Measurements from ENCODE around the gene LRFN5. TPM values are rescaled to one million over a fixed set of nuclear protein-coding genes. Genes with fewer than 3 reads are reported as not detected.
"Not testable (repeated sequence)": the region's sequence is repeated elsewhere in the genome, so short reads cannot be mapped to it uniquely, and the experiment has no call there.

The LRFN5 gene
- total RNA-seq, 1 donor from 2014 or later = 7.3 TPM

GRCh38 chr14:41586237-41586636 lies 20.4 kb upstream of the LRFN5 start:
- H3K27me3 Mint-ChIP-seq (ENCODE audit: unreplicated experiment) = no peaks in the 10 kb centered on the region
- H3K27ac Mint-ChIP-seq (ENCODE audit: unreplicated experiment) = no peak overlapping the region
- TF ChIP-seq CTCF (IDR thresholded peaks at IDR 0.05; ENCODE audit: partially characterized antibody, unreplicated experiment) = no peak
- no peak overlapping the region for H3K4me3 Mint-ChIP-seq (ENCODE audit: unreplicated experiment)
- H3K9me3 Mint-ChIP-seq (ENCODE audit: unreplicated experiment) = no peaks in the 10 kb centered on the region
- no peak for DNase-seq
- H3K4me1 Mint-ChIP-seq (ENCODE audit: low read depth, unreplicated experiment) = no peaks in the 10 kb centered on the region
- no peaks in the 10 kb centered on the region for H3K36me3 Mint-ChIP-seq (ENCODE audit: unreplicated experiment)

GRCh38 chr14:41597647-41598046 lies 9.0 kb upstream of the LRFN5 start:
- H3K4me3 Mint-ChIP-seq (ENCODE audit: unreplicated experiment) = no peak overlapping the region
- no peaks in the 10 kb centered on the region for H3K9me3 Mint-ChIP-seq (ENCODE audit: unreplicated experiment)
- no peaks in the 10 kb centered on the region for H3K27me3 Mint-ChIP-seq (ENCODE audit: unreplicated experiment)
- no peaks in the 10 kb centered on the region for H3K4me1 Mint-ChIP-seq (ENCODE audit: low read depth, unreplicated experiment)
- no peak for TF ChIP-seq CTCF (IDR thresholded peaks at IDR 0.05; ENCODE audit: partially characterized antibody, unreplicated experiment)
- DNase-seq = no peak
- H3K27ac Mint-ChIP-seq (ENCODE audit: unreplicated experiment) = no peak overlapping the region
- no peaks in the 10 kb centered on the region for H3K36me3 Mint-ChIP-seq (ENCODE audit: unreplicated experiment)

- not testable (repeated sequence) for H3K4me3 Mint-ChIP-seq (ENCODE audit: unreplicated experiment); DNase-seq
Observed at GRCh38 chr14:41599805-41600385, 6.8 kb upstream of the LRFN5 start.

GRCh38 chr14:41604721-41605531 lies 1.8 kb upstream of the LRFN5 start:
- Mint-ChIP-seq H3K4me3 (ENCODE audit: unreplicated experiment) (peak overlapping the region; percentile 82), H3K27me3 (ENCODE audit: unreplicated experiment) (peaks cover 23% of the 10 kb centered on the region), H3K9me3 (ENCODE audit: unreplicated experiment) (peaks cover 17% of the 10 kb centered on the region), H3K36me3 (ENCODE audit: unreplicated experiment) (no peaks in the 10 kb centered on the region), H3K27ac (ENCODE audit: unreplicated experiment) (peak overlapping the region; percentile 12), H3K4me1 (ENCODE audit: low read depth, unreplicated experiment) (peaks cover 11% of the 10 kb centered on the region)
- TF ChIP-seq CTCF (IDR thresholded peaks at IDR 0.05; ENCODE audit: partially characterized antibody, unreplicated experiment) = no peak
- DNase-seq = peak; percentile 87

More at GRCh38 chr14:41599805-41600385, 6.8 kb upstream of the LRFN5 start:
- not testable (repeated sequence) for H3K27ac Mint-ChIP-seq (ENCODE audit: unreplicated experiment); H3K36me3 Mint-ChIP-seq (ENCODE audit: unreplicated experiment); H3K27me3 Mint-ChIP-seq (ENCODE audit: unreplicated experiment); H3K9me3 Mint-ChIP-seq (ENCODE audit: unreplicated experiment); H3K4me1 Mint-ChIP-seq (ENCODE audit: low read depth, unreplicated experiment)

GRCh38 chr14:41605550-41606281 lies 960 bp upstream of the LRFN5 start:
- no peak for TF ChIP-seq CTCF (IDR thresholded peaks at IDR 0.05; ENCODE audit: partially characterized antibody, unreplicated experiment)
- peak overlapping the region; percentile 12 for H3K27ac Mint-ChIP-seq (ENCODE audit: unreplicated experiment)
- peak; percentile 63 for DNase-seq
- peak overlapping the region; percentile 82 for H3K4me3 Mint-ChIP-seq (ENCODE audit: unreplicated experiment)
- peaks cover 23% of the 10 kb centered on the region for H3K27me3 Mint-ChIP-seq (ENCODE audit: unreplicated experiment)
- H3K9me3 Mint-ChIP-seq (ENCODE audit: unreplicated experiment) = peaks cover 17% of the 10 kb centered on the region
- peaks cover 13% of the 10 kb centered on the region for H3K4me1 Mint-ChIP-seq (ENCODE audit: low read depth, unreplicated experiment)
- no peaks in the 10 kb centered on the region for H3K36me3 Mint-ChIP-seq (ENCODE audit: unreplicated experiment)

Data from glutamatergic neuron (in vitro differentiated cells).